CD4-positive, alpha-beta T cell treated with Interleukin-1 beta for 1 hour (primary cell): ENCODE data around the gene TMEM165.

Experiments
- DNase-seq, 2 donors: peaks; one replicate each; pipeline ENCODE4 v3.0.0-alpha.2; 2020 to 2022

Gene TMEM165

GRCh38 chr4:55407119-55407518, 11.4 kb downstream of the TMEM165 start:
- DNase-seq = no peak

- DNase-seq = no peak
These were observed 12.0 kb downstream of the TMEM165 start for GRCh38 chr4:55407764-55408163.

GRCh38 chr4:55409468-55410171, 13.9 kb downstream of the TMEM165 start:
- peak in 1 of 2 donors; percentile 43 for DNase-seq

GRCh38 chr4:55410431-55410830, 14.7 kb downstream of the TMEM165 start:
- DNase-seq = no peak

- no peak for DNase-seq
These were observed 15.9 kb downstream of the TMEM165 start for GRCh38 chr4:55411621-55412020.

GRCh38 chr4:55416176-55416575, 20.4 kb downstream of the TMEM165 start:
- DNase-seq = no peak

GRCh38 chr4:55424791-55425190, 29.0 kb downstream of the TMEM165 start:
- no peak for DNase-seq

GRCh38 chr4:55431710-55432336, 36.1 kb downstream of the TMEM165 start:
- DNase-seq = no peak

GRCh38 chr4:55435141-55435841, 39.5 kb downstream of the TMEM165 start:
- DNase-seq = peak in 1 of 2 donors; percentile 8

- no peak for DNase-seq
These were observed 41.6 kb downstream of the TMEM165 start for GRCh38 chr4:55437356-55437796.

GRCh38 chr4:55437823-55438222, 42.1 kb downstream of the TMEM165 start:
- no peak for DNase-seq

GRCh38 chr4:55438314-55438713, 42.6 kb downstream of the TMEM165 start:
- DNase-seq = no peak

- no peak for DNase-seq
These were observed 43.3 kb downstream of the TMEM165 start for GRCh38 chr4:55439023-55439422.

GRCh38 chr4:55440786-55441185, 45.0 kb downstream of the TMEM165 start:
- DNase-seq = no peak

- no peak for DNase-seq
These were observed 46.8 kb downstream of the TMEM165 start for GRCh38 chr4:55442541-55442940.

- DNase-seq = peak in 1 of 2 donors; percentile 14
These were observed 49.1 kb downstream of the TMEM165 start for GRCh38 chr4:55444827-55445226.

GRCh38 chr4:55445921-55446577, 50.3 kb downstream of the TMEM165 start:
- no peak for DNase-seq

GRCh38 chr4:55446578-55446922, 50.8 kb downstream of the TMEM165 start:
- no peak for DNase-seq

GRCh38 chr4:55447108-55447708, 51.5 kb downstream of the TMEM165 start:
- DNase-seq = no peak

GRCh38 chr4:55447831-55448230, 52.1 kb downstream of the TMEM165 start:
- DNase-seq = no peak

- DNase-seq = no peak
These were observed 54.8 kb downstream of the TMEM165 start for GRCh38 chr4:55450566-55450965.

GRCh38 chr4:55458164-55458563, 62.4 kb downstream of the TMEM165 start:
- DNase-seq = no peak

- no peak for DNase-seq
These were observed 62.9 kb downstream of the TMEM165 start for GRCh38 chr4:55458611-55459010.
